ENCODE data around the gene TOMM22. TPM values are rescaled to one million over a fixed set of nuclear protein-coding genes. Genes with fewer than 3 reads are reported as not detected.

The TOMM22 gene
- polyA plus RNA-seq (2013) = 46.2 and 47.0 TPM in 2 replicates

DNA sequence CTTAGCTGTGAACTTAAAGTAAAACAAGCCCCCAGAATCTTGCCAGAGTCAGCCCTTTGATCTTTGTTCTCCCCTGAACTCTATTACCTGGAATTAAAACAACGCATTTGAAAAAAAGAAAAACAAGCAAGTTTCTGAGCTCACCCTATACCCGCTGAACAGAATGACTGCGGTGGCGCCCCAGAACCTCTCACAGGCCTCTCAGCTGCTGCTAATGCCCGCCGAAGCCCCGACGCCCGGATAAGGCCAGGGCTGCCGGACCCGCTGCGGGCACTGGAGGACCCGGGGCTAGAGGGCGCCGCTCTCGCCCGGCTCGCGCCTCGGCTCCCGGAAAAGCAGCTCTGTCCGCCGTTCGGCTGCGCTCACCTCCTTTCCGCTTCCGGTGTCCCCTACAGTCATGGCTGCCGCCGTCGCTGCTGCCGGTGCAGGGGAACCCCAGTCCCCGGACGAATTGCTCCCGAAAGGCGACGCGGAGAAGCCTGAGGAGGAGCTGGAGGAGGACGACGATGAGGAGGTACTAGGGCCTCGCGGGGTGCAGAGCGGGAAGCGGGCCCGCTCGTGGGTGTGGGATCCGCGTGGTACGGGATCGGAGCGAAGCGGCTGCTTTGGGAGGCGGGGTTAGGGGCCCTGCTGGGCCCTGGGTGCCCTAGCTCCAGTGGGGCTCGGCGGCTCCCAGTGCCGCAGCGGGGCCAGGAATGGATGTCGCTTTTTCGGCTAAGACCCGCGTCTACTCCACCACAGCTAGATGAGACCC lies at the start of gene TOMM22:
Gene TOMM22, plus strand, starts transcription at position 376 of the 754 bp plus-strand sequence. Its CDS starts 22 bp downstream, at position 398.
- Histone ChIP-seq H3K4me3 (ENCODE audit: low read depth, low read length) (peak within 1 kb of the TSS; percentile 100), H4K91ac (ENCODE audit: low read depth, low read length) (peak within 1 kb of the TSS; percentile 74), H3K4me1 (ENCODE audit: control insufficient read depth in 1 of 2, insufficient read depth in 2 of 2, low read length in 2 of 2) (peaks cover 5 to 8% of the 10 kb centered on the region in 2 experiments), H3K27ac (ENCODE audit: low read depth, low read length) (no peak within 1 kb of the TSS), H3K23ac (ENCODE audit: low read length) (no peak within 1 kb of the TSS), H2BK120ac (ENCODE audit: insufficient read depth, low read length, poor library complexity) (no peak within 1 kb of the TSS), H3K36me3 (ENCODE audit: control insufficient read depth in 1 of 2, insufficient read depth in 2 of 2, low read length in 2 of 2) (peaks cover 22 to 29% of the 10 kb centered on the region in 2 experiments), H2AFZ (ENCODE audit: insufficient read depth, low read length, poor library complexity) (peak within 1 kb of the TSS; percentile 92), H2BK12ac (ENCODE audit: low read length) (no peak within 1 kb of the TSS), H3K9ac (ENCODE audit: low read length) (peak within 1 kb of the TSS; percentile 100), H3K79me2 (ENCODE audit: control insufficient read depth, insufficient read depth, low read length, poor library complexity) (peaks cover 3% of the 10 kb centered on the region), H3K9me3 (ENCODE audit: insufficient read depth, low read depth, low read length) (no peaks in the 10 kb centered on the region), H3K18ac (ENCODE audit: low read length) (peak within 1 kb of the TSS; percentile 67), H3K79me1 (ENCODE audit: low read length) (peaks cover 4% of the 10 kb centered on the region), H4K12ac (ENCODE audit: low read depth, low read length) (peak within 1 kb of the TSS; percentile 98), H2AK5ac (ENCODE audit: low read length) (peak within 1 kb of the TSS; percentile 57), H3K14ac (ENCODE audit: low read length) (peak within 1 kb of the TSS; percentile 95), H3K27me3 (ENCODE audit: insufficient read depth, low read length) (no peaks in the 10 kb centered on the region), H3K4me2 (ENCODE audit: low read length) (peak within 1 kb of the TSS; percentile 94), H4K8ac (ENCODE audit: low read depth, low read length) (peak within 1 kb of the TSS; percentile 99), H2BK5ac (ENCODE audit: low read depth, low read length, poor library complexity) (peak within 1 kb of the TSS; percentile 0), H3K4ac (ENCODE audit: low read depth, low read length) (peak within 1 kb of the TSS; percentile 93)
- DNase-seq = peak; percentile 86 to 89
- WGBS (ENCODE audit: extremely low coverage, insufficient coverage, insufficient read length) = no CpG with 5 or more reads among the region's 60 CpGs

DNA sequence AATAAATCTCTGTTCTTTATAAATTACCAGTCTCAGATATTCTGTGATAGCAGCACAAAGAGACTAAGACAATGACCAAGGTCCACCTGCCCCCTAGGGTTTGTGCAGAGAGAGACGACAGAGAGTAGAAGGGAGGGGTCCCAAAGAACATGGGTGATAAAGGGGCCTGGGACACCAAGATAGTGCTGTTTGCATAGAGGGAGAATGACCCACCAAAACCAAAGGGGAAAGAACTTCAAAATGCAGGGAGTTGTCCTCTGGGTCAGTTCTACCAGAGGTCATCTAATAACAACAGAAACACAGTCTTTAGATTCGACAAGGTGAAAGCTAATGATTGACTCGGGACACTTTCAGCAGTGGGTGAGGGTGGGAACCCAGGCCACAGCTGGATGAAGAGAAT lies 49.2 kb upstream of the TOMM22 start:
- H3K9ac ChIP-seq (ENCODE audit: low read length) = no peak overlapping the region
- no peaks in the 10 kb centered on the region for H3K9me3 ChIP-seq (ENCODE audit: insufficient read depth, low read depth, low read length)
- DNase-seq = no peak
- no peak overlapping the region for H3K4ac ChIP-seq (ENCODE audit: low read depth, low read length)
- no peak overlapping the region for H3K14ac ChIP-seq (ENCODE audit: low read length)
- no peak overlapping the region for H4K12ac ChIP-seq (ENCODE audit: low read depth, low read length)
- H3K4me1 ChIP-seq (ENCODE audit: control insufficient read depth in 1 of 2, insufficient read depth in 2 of 2, low read length in 2 of 2) = no peaks in the 10 kb centered on the region
- H2BK5ac ChIP-seq (ENCODE audit: low read depth, low read length, poor library complexity) = no peak overlapping the region
- no peaks in the 10 kb centered on the region for H3K79me2 ChIP-seq (ENCODE audit: control insufficient read depth, insufficient read depth, low read length, poor library complexity)
- no peak overlapping the region for H3K4me2 ChIP-seq (ENCODE audit: low read length)
- H2BK12ac ChIP-seq (ENCODE audit: low read length) = no peak overlapping the region
- H3K79me1 ChIP-seq (ENCODE audit: low read length) = no peaks in the 10 kb centered on the region
- no CpG with 5 or more reads among the region's 3 CpGs for WGBS (ENCODE audit: extremely low coverage, insufficient coverage, insufficient read length)
- H2AFZ ChIP-seq (ENCODE audit: insufficient read depth, low read length, poor library complexity) = no peak overlapping the region
- no peak overlapping the region for H3K18ac ChIP-seq (ENCODE audit: low read length)
- H2AK5ac ChIP-seq (ENCODE audit: low read length) = no peak overlapping the region
- no peak overlapping the region for H3K23ac ChIP-seq (ENCODE audit: low read length)
- no peak overlapping the region for H2BK120ac ChIP-seq (ENCODE audit: insufficient read depth, low read length, poor library complexity)
- H3K4me3 ChIP-seq (ENCODE audit: low read depth, low read length) = no peak overlapping the region
- H3K27me3 ChIP-seq (ENCODE audit: insufficient read depth, low read length) = no peaks in the 10 kb centered on the region
- H4K8ac ChIP-seq (ENCODE audit: low read depth, low read length) = no peak overlapping the region
- no peak overlapping the region for H4K91ac ChIP-seq (ENCODE audit: low read depth, low read length)
- peaks cover 0 to 2% of the 10 kb centered on the region in 2 experiments for H3K36me3 ChIP-seq (ENCODE audit: control insufficient read depth in 1 of 2, insufficient read depth in 2 of 2, low read length in 2 of 2)
- no peak overlapping the region for H3K27ac ChIP-seq (ENCODE audit: low read depth, low read length)

DNA sequence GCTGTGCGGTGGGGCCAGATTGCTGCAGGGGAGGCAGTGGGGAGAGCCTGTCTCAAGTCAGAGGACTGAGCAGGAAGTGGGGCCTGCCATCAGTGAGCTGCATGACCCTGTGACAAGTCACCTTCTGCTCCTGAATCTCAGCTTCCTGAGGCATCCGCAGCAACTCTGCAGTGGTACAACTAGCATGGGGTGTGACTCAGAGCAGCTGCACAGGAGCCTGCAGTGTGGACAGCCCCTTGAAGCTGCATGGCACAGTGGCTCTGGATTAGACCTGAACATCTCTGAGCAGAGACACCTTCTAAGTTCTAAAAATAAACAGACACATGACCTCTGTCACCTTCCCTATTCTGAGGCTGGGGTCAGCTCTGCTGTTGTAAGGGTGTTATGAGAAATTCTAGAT lies 43.5 kb upstream of the TOMM22 start:
- no peak overlapping the region for H3K4me2 ChIP-seq (ENCODE audit: low read length)
- H3K4me3 ChIP-seq (ENCODE audit: low read depth, low read length) = no peak overlapping the region
- H3K4ac ChIP-seq (ENCODE audit: low read depth, low read length) = no peak overlapping the region
- H2AK5ac ChIP-seq (ENCODE audit: low read length) = no peak overlapping the region
- peaks cover 0 to 2% of the 10 kb centered on the region in 2 experiments for H3K36me3 ChIP-seq (ENCODE audit: control insufficient read depth in 1 of 2, insufficient read depth in 2 of 2, low read length in 2 of 2)
- H3K4me1 ChIP-seq (ENCODE audit: control insufficient read depth in 1 of 2, insufficient read depth in 2 of 2, low read length in 2 of 2) = no peaks in the 10 kb centered on the region
- no peaks in the 10 kb centered on the region for H3K27me3 ChIP-seq (ENCODE audit: insufficient read depth, low read length)
- H3K79me2 ChIP-seq (ENCODE audit: control insufficient read depth, insufficient read depth, low read length, poor library complexity) = no peaks in the 10 kb centered on the region
- H3K9ac ChIP-seq (ENCODE audit: low read length) = no peak overlapping the region
- H3K9me3 ChIP-seq (ENCODE audit: insufficient read depth, low read depth, low read length) = no peaks in the 10 kb centered on the region
- H3K14ac ChIP-seq (ENCODE audit: low read length) = no peak overlapping the region
- no peaks in the 10 kb centered on the region for H3K79me1 ChIP-seq (ENCODE audit: low read length)
- H4K91ac ChIP-seq (ENCODE audit: low read depth, low read length) = no peak overlapping the region
- no peak overlapping the region for H2BK12ac ChIP-seq (ENCODE audit: low read length)
- WGBS (ENCODE audit: extremely low coverage, insufficient coverage, insufficient read length) = no CpG with 5 or more reads among the region's 2 CpGs
- H3K27ac ChIP-seq (ENCODE audit: low read depth, low read length) = no peak overlapping the region
- no peak overlapping the region for H2AFZ ChIP-seq (ENCODE audit: insufficient read depth, low read length, poor library complexity)
- no peak overlapping the region for H3K18ac ChIP-seq (ENCODE audit: low read length)
- DNase-seq = no peak
- no peak overlapping the region for H4K12ac ChIP-seq (ENCODE audit: low read depth, low read length)
- H2BK120ac ChIP-seq (ENCODE audit: insufficient read depth, low read length, poor library complexity) = no peak overlapping the region
- no peak overlapping the region for H3K23ac ChIP-seq (ENCODE audit: low read length)
- no peak overlapping the region for H2BK5ac ChIP-seq (ENCODE audit: low read depth, low read length, poor library complexity)
- no peak overlapping the region for H4K8ac ChIP-seq (ENCODE audit: low read depth, low read length)

DNA sequence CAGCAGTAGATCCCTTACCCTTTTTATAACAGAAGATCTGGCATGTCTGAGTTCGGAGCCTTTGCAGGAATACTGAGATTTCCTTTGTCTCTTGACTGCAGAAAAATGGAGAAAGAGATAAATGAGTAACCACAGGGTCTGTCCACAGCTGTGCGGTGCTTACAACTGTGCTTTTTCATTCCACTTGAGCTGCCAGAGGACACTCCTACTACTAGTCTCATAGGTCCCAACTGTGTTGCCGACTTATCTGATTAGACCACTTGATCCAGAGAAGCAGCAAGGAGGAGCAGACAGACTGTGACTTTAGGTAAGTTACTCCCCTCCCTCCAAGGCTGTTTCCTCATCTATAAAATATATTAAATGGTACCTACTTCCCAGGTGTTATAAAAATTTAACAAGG lies 43.0 kb upstream of the TOMM22 start:
- Histone ChIP-seq H3K23ac (ENCODE audit: low read length) (no peak overlapping the region), H3K14ac (ENCODE audit: low read length) (no peak overlapping the region), H2BK120ac (ENCODE audit: insufficient read depth, low read length, poor library complexity) (no peak overlapping the region), H4K91ac (ENCODE audit: low read depth, low read length) (no peak overlapping the region), H3K36me3 (ENCODE audit: control insufficient read depth in 1 of 2, insufficient read depth in 2 of 2, low read length in 2 of 2) (peaks cover 0 to 2% of the 10 kb centered on the region in 2 experiments), H3K4ac (ENCODE audit: low read depth, low read length) (no peak overlapping the region), H3K79me1 (ENCODE audit: low read length) (no peaks in the 10 kb centered on the region), H3K9ac (ENCODE audit: low read length) (no peak overlapping the region), H2AFZ (ENCODE audit: insufficient read depth, low read length, poor library complexity) (no peak overlapping the region), H3K27me3 (ENCODE audit: insufficient read depth, low read length) (no peaks in the 10 kb centered on the region), H3K18ac (ENCODE audit: low read length) (no peak overlapping the region), H4K8ac (ENCODE audit: low read depth, low read length) (no peak overlapping the region), H3K4me1 (ENCODE audit: control insufficient read depth in 1 of 2, insufficient read depth in 2 of 2, low read length in 2 of 2) (no peaks in the 10 kb centered on the region), H2AK5ac (ENCODE audit: low read length) (no peak overlapping the region), H3K79me2 (ENCODE audit: control insufficient read depth, insufficient read depth, low read length, poor library complexity) (no peaks in the 10 kb centered on the region), H2BK12ac (ENCODE audit: low read length) (no peak overlapping the region), H4K12ac (ENCODE audit: low read depth, low read length) (no peak overlapping the region), H2BK5ac (ENCODE audit: low read depth, low read length, poor library complexity) (no peak overlapping the region), H3K4me2 (ENCODE audit: low read length) (no peak overlapping the region), H3K27ac (ENCODE audit: low read depth, low read length) (no peak overlapping the region), H3K9me3 (ENCODE audit: insufficient read depth, low read depth, low read length) (no peaks in the 10 kb centered on the region), H3K4me3 (ENCODE audit: low read depth, low read length) (no peak overlapping the region)
- no CpG with 5 or more reads among the region's 3 CpGs for WGBS (ENCODE audit: extremely low coverage, insufficient coverage, insufficient read length)
- DNase-seq = no peak
